Measurements from ENCODE around the gene CD300LD.

- TF ChIP-seq CTCF (IDR thresholded peaks at IDR 0.05) (no peak), POLR2A (IDR thresholded peaks at IDR 0.05) (no peak)
These were observed 46.9 kb downstream of the CD300LD start for GRCh38 chr17:74544991-74545842.
